GM19463 (cell line): Measurements from ENCODE around the gene AIM2.

ENCODE experiments used
- ATAC-seq: cut with Tn5 transposase; IDR thresholded peaks from one replicate; pipeline ENCODE4 v1.9.1; 2021; ENCODE audit warnings: mild to moderate bottlenecking, moderate library complexity; ENCODE audit not compliant: unreplicated experiment

The AIM2 gene

DNA sequence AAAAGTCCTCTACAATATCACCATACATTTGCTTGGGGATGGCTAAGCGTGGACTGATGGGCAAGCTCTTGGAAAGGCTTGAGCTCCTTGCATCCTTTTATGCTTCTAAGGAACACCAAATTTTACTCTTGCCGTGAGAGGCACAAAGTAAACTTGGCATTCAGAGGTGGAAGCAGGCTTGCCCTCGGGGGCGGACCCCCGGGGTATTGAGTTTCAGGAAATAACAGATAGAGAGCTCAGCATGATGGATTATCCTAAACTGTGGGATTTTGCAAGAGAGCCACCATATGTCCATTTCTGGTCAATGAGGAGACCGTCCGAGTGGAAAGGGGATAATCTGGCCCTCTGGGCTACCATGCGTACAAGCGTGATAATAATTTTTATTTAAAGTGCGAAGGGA lies 52.8 kb downstream of the AIM2 start:
- ATAC-seq = no peak

- peak; percentile 91 for ATAC-seq
Measured at GRCh38 chr1:159015440-159015909, 61.1 kb downstream of the AIM2 start.

DNA sequence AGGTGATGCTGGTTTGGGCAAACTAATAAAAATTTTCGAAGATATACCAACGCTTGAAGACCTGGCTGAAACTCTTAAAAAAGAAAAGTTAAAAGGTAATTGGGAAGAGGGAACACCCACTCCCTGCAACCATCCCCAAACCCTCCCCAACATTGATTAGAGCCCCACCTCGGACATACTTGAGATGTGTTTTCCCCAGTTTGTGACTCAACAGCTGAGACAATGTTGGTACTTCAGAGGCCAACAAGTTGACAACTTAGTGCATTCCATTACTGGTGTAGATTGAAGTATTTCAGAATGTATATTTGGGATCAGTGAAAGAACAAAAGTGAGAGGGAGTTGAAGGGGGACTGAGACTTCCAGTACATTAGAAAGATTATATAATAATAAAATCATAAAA lies 61.7 kb downstream of the AIM2 start:
- ATAC-seq = no peak

- ATAC-seq = no peak
Measured at GRCh38 chr1:159014003-159014571, 62.5 kb downstream of the AIM2 start.

GRCh38 chr1:159012495-159012894 lies 64.1 kb downstream of the AIM2 start:
- ATAC-seq = peak; percentile 26
